K562 (cell line): ENCODE results near the gene ECM1. TPM values are rescaled to one million over a fixed set of nuclear protein-coding genes. Genes with fewer than 3 reads are reported as not detected.

ENCODE experiments used
- ATF1 ChIP-seq, 2 experiments: fragments of 450-650 bp in 1 of 2; IDR thresholded peaks; 2 replicates each; pipeline ENCODE4 v1.6.1; 2016; ENCODE audit warnings: missing compliant biosample characterization in 1 of 2, missing genetic modification characterization in 1 of 2
- BCLAF1 ChIP-seq, 2 experiments: fragments of 450-650 bp in 1 of 2; IDR thresholded peaks; 2 replicates each; pipeline ENCODE4 v1.6.1; 2011 to 2017; ENCODE audit warnings: low read depth in 2 of 2, antibody characterized with exemption in 1 of 2, borderline replicate concordance in 1 of 2, low read length in 1 of 2, mild to moderate bottlenecking in 1 of 2, mixed read lengths in 1 of 2; ENCODE audit not compliant: control insufficient read depth in 1 of 2
- BCOR ChIP-seq: fragments of 450-650 bp; IDR thresholded peaks from 2 replicates; pipeline ENCODE4 v1.6.1; 2016
- BDP1 ChIP-seq: IDR thresholded peaks from 3 replicates; pipeline ENCODE4 v1.6.1; 2011; ENCODE audit not compliant: insufficient read length, insufficient read depth
- CEBPB ChIP-seq: fragments of 450-650 bp; IDR thresholded peaks from 2 replicates; pipeline ENCODE4 v1.6.1; 2016; ENCODE audit warnings: missing genetic modification characterization, missing compliant biosample characterization
- EP400 ChIP-seq: fragments of 450-650 bp; IDR thresholded peaks from 2 replicates; pipeline ENCODE4 v1.6.1; 2017; ENCODE audit warnings: antibody characterized with exemption, mild to moderate bottlenecking, moderate library complexity
- MAX ChIP-seq: sonication (generic); formaldehyde crosslinking; IDR thresholded peaks from 2 replicates; pipeline ENCODE4 v1.9.0; 2022; ENCODE audit warnings: mild to moderate bottlenecking, missing genetic modification reagents
- NR4A1 ChIP-seq, 2 experiments: fragments of 250-450 bp in 1 of 2; fragments of 450-650 bp in 1 of 2; sonication (Bioruptor Pico) in 1 of 2; IDR thresholded peaks; 2 replicates each; pipeline versions ENCODE4 v1.4.0 to v1.6.1; 2016 to 2020; ENCODE audit warnings: mild to moderate bottlenecking in 2 of 2, missing compliant biosample characterization in 1 of 2, missing genetic modification characterization in 1 of 2, moderate library complexity in 1 of 2
- PREB ChIP-seq: sonication (generic); formaldehyde crosslinking; IDR thresholded peaks from 2 replicates; pipeline ENCODE4 v1.8.1; 2023; ENCODE audit warnings: mild to moderate bottlenecking, missing genetic modification reagents
- PRMT5 ChIP-seq: sonication (generic); formaldehyde crosslinking; IDR thresholded peaks from 2 replicates; pipeline ENCODE4 v1.5.0; 2020; ENCODE audit warnings: missing genetic modification reagents
- SMARCB1 ChIP-seq: IDR thresholded peaks from 2 replicates; pipeline ENCODE4 v1.6.1; 2011; ENCODE audit warnings: improper control_type of control experiment, low read depth; ENCODE audit not compliant: insufficient read length
- SNAPC5 ChIP-seq: fragments of 250-450 bp; sonication (Bioruptor Pico); IDR thresholded peaks from 2 replicates; pipeline ENCODE4 v1.8.0; 2021; ENCODE audit warnings: moderate library complexity, mild to moderate bottlenecking, inconsistent platforms
- STAT6 ChIP-seq: sonication (generic); formaldehyde crosslinking; IDR thresholded peaks from 2 replicates; pipeline ENCODE4 v1.8.1; 2023; ENCODE audit warnings: mild to moderate bottlenecking, missing genetic modification reagents
- TAL1 ChIP-seq: fragments of 450-650 bp; IDR thresholded peaks from 2 replicates; pipeline ENCODE4 v1.6.1; 2016; ENCODE audit warnings: mild to moderate bottlenecking
- TCFL5 ChIP-seq: fragments of 250-450 bp; sonication (Bioruptor Pico); conservative IDR thresholded peaks from 2 replicates; pipeline ENCODE4 v1.6.1; 2021; ENCODE audit warnings: mild to moderate bottlenecking, moderate library complexity, matching md5 sums
- THRAP3 ChIP-seq: fragments of 450-650 bp; IDR thresholded peaks from 2 replicates; pipeline ENCODE4 v1.6.1; 2016; ENCODE audit warnings: mild to moderate bottlenecking, inconsistent platforms, borderline replicate concordance
- YY1 ChIP-seq, 3 experiments: IDR thresholded peaks; 2 replicates each; pipeline ENCODE4 v1.6.1; 2011; ENCODE audit warnings: low read length in 2 of 3, mild to moderate bottlenecking in 2 of 3, moderate library complexity in 2 of 3, borderline replicate concordance in 1 of 3, control low read depth in 1 of 3, low read depth in 1 of 3; ENCODE audit not compliant: insufficient read depth in 3 of 3, insufficient replicate concordance in 2 of 3, control insufficient read depth in 1 of 3, insufficient read length in 1 of 3; ENCODE audit errors: extremely low read depth in 1 of 3
- ZNF311 ChIP-seq: fragments of 250-450 bp; sonication (Bioruptor Pico); IDR thresholded peaks from 2 replicates; pipeline ENCODE4 v1.4.0; 2020; ENCODE audit warnings: mild to moderate bottlenecking, moderate library complexity
- polyA plus RNA-seq, 8 experiments: library from polyadenylated mRNA; depleted of rRNA in 4 of 8; stranded (reverse) in 5 of 8; unstranded in 3 of 8; fragments of >200 nt; fragmentation: Nextera tagmentation in 2 of 8; fragmentation: Illumina TruSeq in 1 of 8; extraction: Ambion mirVana in 2 of 8; extraction: Trizol in 1 of 8; gene quantifications; 2 replicates each; pipeline versions ENCODE4 v1.2.1 to v1.2.3, GENCODE V29; 2011 to 2014; ENCODE audit warnings: inconsistent platforms in 1 of 8, missing spikeins in 1 of 8
- total RNA-seq, 7 experiments: library from RNA; depleted of rRNA in 6 of 7; stranded (reverse); fragments of >200 nt in 6 of 7; fragmentation: Illumina TruSeq in 2 of 7; extraction: Trizol in 2 of 7; gene quantifications; 2 replicates each; pipeline versions ENCODE4 v1.2.1 to v1.2.3, GENCODE V29; 2011 to 2021; ENCODE audit warnings: low replicate concordance in 1 of 7

The ECM1 gene
- total and polyA plus RNA-seq, 9 of the 15 experiments (the other 6 are each of a cell fraction or from before 2014, with no cell fraction given) = 6.6 to 52.2 (median 12.8) TPM

- TF ChIP-seq CEBPB (tag) (no peak), EP400 (peak; percentile 93), YY1 (IDR thresholded peaks at IDR 0.05; ENCODE audit: borderline replicate concordance in 1 of 3, control insufficient read depth in 1 of 3, extremely low read depth in 1 of 3, insufficient read depth in 3 of 3, insufficient read length in 1 of 3, insufficient replicate concordance in 2 of 3, low read depth in 1 of 3, low read length in 2 of 3) (peak; percentile 36 to 91 (median 74)), BCLAF1 (IDR thresholded peaks at IDR 0.05; ENCODE audit: borderline replicate concordance in 1 of 2, control insufficient read depth in 1 of 2, low read depth in 2 of 2, low read length in 1 of 2) (peak in 1 of 2 experiments; percentile 93; a peak in 2 of 4 replicates), PRMT5 (CRISPR knock-in tag) (no peak), ZNF311 (no peak), SNAPC5 (CRISPR knock-in tag) (no peak), BCOR (peak; percentile 63), SMARCB1 (no peak), ATF1 (CRISPR knock-in tag; IDR thresholded peaks at IDR 0.05) (no peak; the same call in 1 of the 2 replicates), ATF1 (tag; IDR thresholded peaks at IDR 0.05) (peak; percentile 91), TCFL5 (no peak), TAL1 (peak; percentile 22; the same call in 1 of the 2 replicates), MAX (CRISPR knock-in tag) (peak; percentile 63), PREB (CRISPR knock-in tag) (no peak), BDP1 (no peak), NR4A1 (CRISPR knock-in tag; IDR thresholded peaks at IDR 0.05) (no peak), NR4A1 (tag; IDR thresholded peaks at IDR 0.05) (0 out of 2 replicates have a peak, but pooled peaks have one; percentile 38), THRAP3 (0 out of 2 replicates have a peak, but pooled peaks have one; percentile 44), STAT6 (CRISPR knock-in tag) (no peak)
Observed at GRCh38 chr1:150486966-150487762, 20.7 kb upstream of the ECM1 start, which contains the start of gene TARS2 (continued).
